Dendritic cell treated with granulocyte-macrophage colony-stimulating factor and Interleukin-4, amounts not matched to agents 40 ng/mL and 50 ng/mL, for 4 days (primary cell): Measurements from ENCODE around the gene ADGRA1.
"Not testable (repeated sequence)": the region's sequence is repeated elsewhere in the genome, so short reads cannot be mapped to it uniquely, and the experiment has no call there.

ENCODE experiments used
- H3K27ac Mint-ChIP-seq: one replicate; pipeline ENCODE4 v1.8.0; 2022; ENCODE audit warnings: mild to moderate bottlenecking, mixed read lengths
- H3K27me3 Mint-ChIP-seq: one replicate; pipeline ENCODE4 v1.8.0; 2022; ENCODE audit warnings: mild to moderate bottlenecking, mixed read lengths
- H3K36me3 Mint-ChIP-seq: one replicate; pipeline ENCODE4 v1.8.0; 2022; ENCODE audit warnings: low read depth, mixed read lengths
- H3K4me1 Mint-ChIP-seq: one replicate; pipeline ENCODE4 v1.8.0; 2022; ENCODE audit warnings: low read depth, mixed read lengths
- H3K4me3 Mint-ChIP-seq: one replicate; pipeline ENCODE4 v1.8.0; 2022; ENCODE audit warnings: mild to moderate bottlenecking, moderate library complexity, mixed read lengths
- H3K9me3 Mint-ChIP-seq: one replicate; pipeline ENCODE4 v1.8.0; 2022; ENCODE audit warnings: mixed read lengths
- intact Hi-C: fragments of 100-400 bp; cut with micrococcal nuclease; formaldehyde crosslinking; loops from one replicate; pipeline ENCODE4 v1.15.0; 2022

Gene ADGRA1

DNA sequence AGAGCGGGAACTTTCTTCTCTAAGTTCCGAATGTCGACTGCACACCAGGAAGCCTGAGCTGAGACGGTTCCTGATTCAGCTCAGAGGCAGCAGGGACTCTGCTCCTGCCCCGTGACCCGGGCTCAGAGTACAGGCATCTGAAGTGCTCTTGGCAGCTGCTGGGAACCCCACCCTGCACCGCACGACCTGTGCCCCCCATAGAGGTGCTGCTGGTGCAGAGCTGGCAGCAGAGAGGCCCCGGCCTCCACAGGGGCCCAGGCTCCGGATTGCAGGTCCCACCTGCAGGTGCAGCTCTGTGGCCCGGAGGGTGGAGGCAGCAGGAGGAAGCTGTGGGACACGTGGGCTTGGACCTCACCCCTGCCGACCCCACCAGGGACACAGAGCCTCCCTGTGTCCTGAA, 39.5 kb upstream of the ADGRA1 start:
- H3K9me3 Mint-ChIP-seq = no peaks in the 10 kb centered on the region
- H3K27ac Mint-ChIP-seq = no peak overlapping the region
- intact Hi-C loops = no loop called here

DNA sequence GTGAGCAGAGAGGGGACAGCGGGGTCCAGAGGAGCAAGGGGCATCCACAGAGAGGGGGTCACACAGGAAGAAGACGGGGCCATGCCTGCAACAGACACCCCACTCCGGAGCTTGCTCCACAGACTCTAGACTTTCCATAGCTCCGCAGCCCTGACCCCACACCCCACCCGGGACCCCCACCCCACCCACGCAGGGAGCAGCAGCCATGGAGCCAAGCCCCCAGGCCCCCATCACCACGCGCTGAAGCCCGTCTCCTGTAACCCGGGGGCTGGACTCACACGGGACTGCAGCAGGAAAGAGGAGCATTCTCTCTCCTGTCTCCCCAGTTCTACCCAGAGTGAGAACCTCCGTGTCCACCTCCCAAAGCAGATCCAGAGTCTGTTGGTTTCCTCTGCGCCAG, 38.8 kb upstream of the ADGRA1 start:
- Mint-ChIP-seq H3K27ac (no peak overlapping the region), H3K4me1 (no peaks in the 10 kb centered on the region), H3K36me3 (no peaks in the 10 kb centered on the region), H3K9me3 (no peaks in the 10 kb centered on the region), H3K27me3 (peaks cover 19% of the 10 kb centered on the region), H3K4me3 (no peak overlapping the region)
- intact Hi-C loops = no loop called here

More for the DNA sequence above, 39.5 kb upstream of the ADGRA1 start:
- Mint-ChIP-seq H3K36me3 (no peaks in the 10 kb centered on the region), H3K4me1 (no peaks in the 10 kb centered on the region), H3K27me3 (peaks cover 19% of the 10 kb centered on the region), H3K4me3 (no peak overlapping the region)

DNA sequence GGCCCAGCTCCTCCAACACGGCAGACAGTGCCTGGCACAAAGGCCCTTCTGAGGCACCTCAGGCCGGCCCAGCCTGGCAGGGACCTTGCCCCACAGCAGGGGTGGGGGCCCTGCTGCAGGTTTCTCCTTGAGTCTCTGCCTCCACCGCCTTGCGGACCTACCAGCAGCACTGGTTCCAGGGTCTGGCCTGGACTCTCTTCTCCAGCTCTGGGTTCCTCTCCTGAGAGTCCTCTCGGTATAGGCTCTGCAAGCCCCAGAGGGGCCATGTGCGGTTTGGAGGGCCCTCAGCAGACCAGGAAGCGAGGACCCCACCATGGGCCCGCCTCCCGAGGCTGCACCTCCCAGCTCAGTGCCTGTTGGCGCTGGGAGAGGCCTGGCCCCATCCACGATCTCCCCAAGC, 38.1 kb upstream of the ADGRA1 start:
- Mint-ChIP-seq H3K36me3 (no peaks in the 10 kb centered on the region), H3K4me1 (no peaks in the 10 kb centered on the region), H3K27ac (no peak overlapping the region), H3K9me3 (no peaks in the 10 kb centered on the region), H3K27me3 (peaks cover 19% of the 10 kb centered on the region), H3K4me3 (no peak overlapping the region)
- intact Hi-C loops = no loop called here

DNA sequence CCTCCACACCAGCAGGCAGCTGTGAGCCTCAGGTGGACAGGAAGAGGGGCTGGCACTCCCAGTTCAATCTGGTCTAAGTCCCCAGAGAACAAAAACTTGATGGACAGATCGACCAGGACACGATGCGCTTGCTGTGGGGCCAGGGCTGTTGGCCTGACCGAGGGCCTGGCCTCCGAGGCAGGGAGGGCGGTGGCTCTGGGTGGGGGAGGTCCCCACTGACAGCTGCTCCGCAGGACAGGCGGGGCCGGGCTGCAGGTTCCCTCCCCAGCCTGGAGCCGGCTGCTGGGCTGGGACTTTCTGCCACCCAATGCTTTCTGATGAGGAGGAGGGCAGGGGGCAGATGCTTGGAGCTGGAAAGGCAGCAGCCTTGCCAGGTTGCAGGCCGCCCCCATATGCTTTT, 37.4 kb upstream of the ADGRA1 start:
- intact Hi-C loops = no loop called here
- Mint-ChIP-seq H3K4me1 (no peaks in the 10 kb centered on the region), H3K36me3 (no peaks in the 10 kb centered on the region), H3K4me3 (no peak overlapping the region), H3K9me3 (no peaks in the 10 kb centered on the region), H3K27ac (no peak overlapping the region), H3K27me3 (peaks cover 18% of the 10 kb centered on the region)

- H3K4me1 Mint-ChIP-seq = no peaks in the 10 kb centered on the region
- intact Hi-C loops = no loop called here
- no peaks in the 10 kb centered on the region for H3K36me3 Mint-ChIP-seq
- H3K4me3 Mint-ChIP-seq = no peak overlapping the region
- no peak overlapping the region for H3K27ac Mint-ChIP-seq
- no peaks in the 10 kb centered on the region for H3K9me3 Mint-ChIP-seq
- H3K27me3 Mint-ChIP-seq = peaks cover 18% of the 10 kb centered on the region
Measured at GRCh38 chr10:133052076-133052475, 35.6 kb upstream of the ADGRA1 start.

DNA sequence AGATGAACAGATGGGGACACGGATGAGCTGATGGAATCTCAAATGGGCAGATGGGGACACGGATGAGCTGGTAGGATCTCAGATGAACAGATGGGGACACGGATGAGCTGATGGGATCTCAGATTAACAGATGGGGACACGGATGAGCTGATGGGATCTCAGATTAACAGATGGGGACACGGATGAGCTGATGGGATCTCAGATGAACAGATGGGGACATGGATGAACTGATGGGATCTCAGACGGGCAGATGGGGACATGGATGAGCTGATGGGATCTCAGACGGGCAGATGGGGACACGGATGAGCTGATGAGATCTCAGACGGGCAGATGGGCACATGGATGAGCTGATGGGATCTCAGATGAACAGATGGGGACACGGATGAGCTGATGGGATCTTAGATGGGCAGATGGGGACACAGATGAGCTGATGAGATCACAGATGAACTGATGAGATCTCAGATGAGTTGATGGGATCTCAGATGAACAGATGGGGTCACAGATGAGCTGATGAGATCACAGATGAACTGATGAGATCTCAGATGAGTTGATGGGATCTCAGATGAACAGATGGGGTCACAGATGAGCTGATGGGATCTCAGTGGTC, 34.1 kb upstream of the ADGRA1 start:
- intact Hi-C loops, H3K27ac Mint-ChIP-seq, H3K4me1 Mint-ChIP-seq, H3K4me3 Mint-ChIP-seq, H3K27me3 Mint-ChIP-seq, H3K36me3 Mint-ChIP-seq, H3K9me3 Mint-ChIP-seq: not testable (repeated sequence)

DNA sequence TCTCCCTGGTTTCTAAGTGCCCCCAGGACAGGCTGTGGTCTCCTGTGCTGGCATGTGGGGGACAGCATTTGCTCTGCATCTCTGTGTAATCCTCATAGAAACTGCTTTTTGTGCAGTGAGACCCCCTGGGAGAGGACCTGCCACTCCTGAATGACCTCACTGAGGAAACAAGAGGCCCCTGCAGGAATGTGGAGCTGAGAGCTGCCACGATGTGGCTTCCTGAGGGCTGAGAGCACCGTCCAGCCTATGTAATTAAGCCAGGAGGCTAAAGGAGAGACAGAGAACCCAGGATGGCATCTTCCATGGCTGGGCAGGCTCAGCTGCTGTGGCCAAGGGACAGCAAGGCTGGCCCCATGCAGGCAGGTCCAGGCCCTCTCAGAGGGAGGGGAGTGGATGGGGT, 32.3 kb upstream of the ADGRA1 start:
- intact Hi-C loops = no loop called here
- peaks cover 6% of the 10 kb centered on the region for H3K27me3 Mint-ChIP-seq

GRCh38 chr10:133056001-133056400, 31.7 kb upstream of the ADGRA1 start:
- Mint-ChIP-seq H3K36me3 (no peaks in the 10 kb centered on the region), H3K27me3 (peaks cover 7% of the 10 kb centered on the region), H3K4me3 (no peak overlapping the region), H3K27ac (no peak overlapping the region), H3K4me1 (peaks cover 11% of the 10 kb centered on the region), H3K9me3 (no peaks in the 10 kb centered on the region)
- intact Hi-C loops = no loop called here

More for the DNA sequence above, 32.3 kb upstream of the ADGRA1 start:
- Mint-ChIP-seq H3K36me3 (no peaks in the 10 kb centered on the region), H3K9me3 (no peaks in the 10 kb centered on the region), H3K4me3 (no peak overlapping the region), H3K4me1 (peaks cover 11% of the 10 kb centered on the region), H3K27ac (no peak overlapping the region)

GRCh38 chr10:133056651-133057178, 31.0 kb upstream of the ADGRA1 start:
- peaks cover 7% of the 10 kb centered on the region for H3K27me3 Mint-ChIP-seq
- H3K4me1 Mint-ChIP-seq = peaks cover 11% of the 10 kb centered on the region
- intact Hi-C loops = no loop called here
- H3K4me3 Mint-ChIP-seq = no peak overlapping the region
- H3K27ac Mint-ChIP-seq = no peak overlapping the region
- no peaks in the 10 kb centered on the region for H3K9me3 Mint-ChIP-seq
- H3K36me3 Mint-ChIP-seq = no peaks in the 10 kb centered on the region

DNA sequence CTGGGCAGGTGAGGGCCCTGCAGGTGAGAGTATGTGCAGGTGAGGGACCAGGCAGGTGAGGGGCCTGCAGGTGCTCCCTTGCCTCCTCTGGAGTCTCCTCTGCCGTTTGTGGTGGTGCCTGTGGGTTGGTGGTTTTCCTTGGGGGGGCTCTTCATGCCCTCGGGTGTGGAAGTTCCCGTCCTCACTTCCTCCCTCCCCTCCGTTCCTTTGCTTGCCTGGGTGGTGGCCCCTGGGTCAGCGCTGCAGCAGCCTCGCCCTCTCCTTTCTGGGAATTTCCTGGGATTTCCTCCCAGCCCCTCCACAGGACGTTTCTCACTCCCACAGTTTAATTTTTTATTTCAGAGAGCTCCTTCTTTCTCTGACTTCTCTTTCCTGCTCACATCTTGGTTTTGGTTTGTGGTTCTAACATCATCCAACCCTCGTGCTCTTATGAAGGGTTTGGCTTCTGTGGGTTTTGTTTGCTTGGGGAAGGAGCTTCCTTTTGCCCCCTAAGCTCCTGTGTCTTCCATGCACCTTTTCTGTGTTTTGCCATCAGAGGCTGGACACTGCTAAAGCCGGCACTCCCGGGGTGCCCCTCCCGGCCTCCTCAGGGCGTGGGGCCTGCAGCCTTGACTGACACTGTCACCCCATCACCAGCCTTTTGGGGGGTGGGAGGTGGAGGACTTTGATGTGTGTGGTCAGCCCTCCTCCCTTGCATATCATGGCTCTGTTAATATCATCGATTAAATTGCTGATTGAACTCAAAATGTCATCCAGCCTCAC, 29.2 kb upstream of the ADGRA1 start:
- peaks cover 18% of the 10 kb centered on the region for H3K4me1 Mint-ChIP-seq
- H3K27ac Mint-ChIP-seq = peak overlapping the region; percentile 48
- H3K36me3 Mint-ChIP-seq = no peaks in the 10 kb centered on the region
- intact Hi-C loops = no loop called here
- no peak overlapping the region for H3K4me3 Mint-ChIP-seq
- H3K9me3 Mint-ChIP-seq = no peaks in the 10 kb centered on the region
- H3K27me3 Mint-ChIP-seq = peaks cover 17% of the 10 kb centered on the region

DNA sequence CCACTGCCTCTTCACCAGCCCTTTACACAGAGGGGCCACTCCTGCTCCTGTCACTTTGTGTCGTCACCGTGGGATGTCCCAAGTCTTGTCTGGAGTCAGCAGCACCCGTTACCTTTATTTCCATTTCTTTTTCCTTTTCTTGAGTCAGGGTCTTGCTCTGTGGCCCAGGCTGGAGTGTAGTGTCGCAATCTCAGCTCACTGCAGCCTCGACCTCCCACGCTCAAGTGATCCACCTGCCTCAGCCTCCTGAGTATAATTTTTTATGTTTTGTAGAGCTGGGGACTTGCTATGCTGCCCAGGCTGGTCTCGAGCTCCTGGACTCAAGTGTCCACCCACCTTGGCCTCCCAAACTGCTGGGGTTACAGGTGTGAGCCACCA, 28.6 kb upstream of the ADGRA1 start:
- H3K4me3 Mint-ChIP-seq = no peak overlapping the region
- no peak overlapping the region for H3K27ac Mint-ChIP-seq
- intact Hi-C loops = no loop called here
- peaks cover 18% of the 10 kb centered on the region for H3K4me1 Mint-ChIP-seq
- no peaks in the 10 kb centered on the region for H3K36me3 Mint-ChIP-seq
- H3K9me3 Mint-ChIP-seq = no peaks in the 10 kb centered on the region
- peaks cover 17% of the 10 kb centered on the region for H3K27me3 Mint-ChIP-seq

GRCh38 chr10:133059571-133059970, 28.2 kb upstream of the ADGRA1 start:
- Mint-ChIP-seq H3K27me3 (peaks cover 17% of the 10 kb centered on the region), H3K4me1 (peaks cover 18% of the 10 kb centered on the region), H3K27ac (no peak overlapping the region), H3K36me3 (no peaks in the 10 kb centered on the region), H3K9me3 (no peaks in the 10 kb centered on the region), H3K4me3 (no peak overlapping the region)
- intact Hi-C loops = no loop called here

- Mint-ChIP-seq H3K4me1 (peaks cover 18% of the 10 kb centered on the region), H3K4me3 (no peak overlapping the region), H3K27me3 (peaks cover 16% of the 10 kb centered on the region), H3K36me3 (no peaks in the 10 kb centered on the region), H3K27ac (no peak overlapping the region), H3K9me3 (no peaks in the 10 kb centered on the region)
- intact Hi-C loops = no loop called here
Measured at GRCh38 chr10:133060022-133060421, 27.7 kb upstream of the ADGRA1 start.

GRCh38 chr10:133060466-133060865, 27.3 kb upstream of the ADGRA1 start:
- Mint-ChIP-seq H3K4me1 (peaks cover 18% of the 10 kb centered on the region), H3K27me3 (peaks cover 16% of the 10 kb centered on the region), H3K4me3 (no peak overlapping the region), H3K36me3 (no peaks in the 10 kb centered on the region), H3K27ac (no peak overlapping the region), H3K9me3 (no peaks in the 10 kb centered on the region)
- intact Hi-C loops = no loop called here
